A673 (cell line): ENCODE results near the gene HDAC4. TPM values are rescaled to one million over a fixed set of nuclear protein-coding genes. Genes with fewer than 3 reads are reported as not detected.

Experiments used
- BruUV-seq: library from RNA; stranded (reverse); fragments of 400-500 nt; replicated peaks from 2 replicates; lab custom pipeline; 2021; lab: Mats Ljungman, UMichigan
- CTCF ChIA-PET: fragments of 300-600 bp; sonication (Branson Sonifier 250); formaldehyde crosslinking; loops from one replicate; lab custom pipeline; 2022; ENCODE audit warnings: antibody characterized with exemption; lab: Charles Lee
- POLR2A ChIA-PET: fragments of 300-600 bp; sonication (Branson Sonifier 250); formaldehyde crosslinking; loops from one replicate; lab custom pipeline; 2022; ENCODE audit warnings: antibody characterized with exemption; ENCODE audit not compliant: low non-redundant PET; lab: Charles Lee
- DNase-seq: peaks from one replicate; pipeline ENCODE4 v3.0.0-alpha.2; 2015; ENCODE audit warnings: low spot score
- H3K27ac ChIP-seq: fragments of 200-600 bp; sonication (generic); 2 replicates; pipeline ENCODE4 v1.5.1; 2016; ENCODE audit warnings: mixed run types, low read depth, mild to moderate bottlenecking, mixed read lengths, antibody characterized with exemption, low read length; ENCODE audit not compliant: poor library complexity, severe bottlenecking
- H3K27me3 ChIP-seq: fragments of 200-600 bp; sonication (generic); replicated peaks from 2 replicates; pipeline ENCODE4 v1.6.1; 2017; ENCODE audit warnings: mixed run types, low read depth, mild to moderate bottlenecking, mixed read lengths, antibody characterized with exemption, low read length; ENCODE audit not compliant: insufficient read depth, poor library complexity
- H3K36me3 ChIP-seq: fragments of 200-600 bp; sonication (generic); 2 replicates; pipeline ENCODE4 v1.6.1; 2016; ENCODE audit warnings: mixed run types, mild to moderate bottlenecking, mixed read lengths, antibody characterized with exemption, low read length; ENCODE audit not compliant: insufficient read depth, poor library complexity, severe bottlenecking
- H3K4me1 ChIP-seq: fragments of 200-600 bp; sonication (generic); 2 replicates; pipeline ENCODE4 v1.6.1; 2017; ENCODE audit warnings: mixed run types, mild to moderate bottlenecking, mixed read lengths, antibody characterized with exemption, low read length; ENCODE audit not compliant: insufficient read depth, poor library complexity, severe bottlenecking
- H3K4me3 ChIP-seq: fragments of 200-600 bp; sonication (generic); 2 replicates; pipeline ENCODE4 v1.5.1; 2016; ENCODE audit warnings: low read depth, mixed run types, mild to moderate bottlenecking, mixed read lengths, low read length; ENCODE audit not compliant: poor library complexity, severe bottlenecking
- H3K9me3 ChIP-seq: fragments of 200-600 bp; sonication (generic); 2 replicates; pipeline ENCODE4 v1.6.1; 2016; ENCODE audit warnings: mixed run types, low read depth, mild to moderate bottlenecking, mixed read lengths, antibody characterized with exemption, low read length; ENCODE audit not compliant: poor library complexity, severe bottlenecking
- CTCF ChIP-seq: fragments of 300-800, 200-600 bp; sonication (generic); conservative IDR thresholded peaks from 2 replicates; pipeline ENCODE4 v1.5.1; 2017; ENCODE audit warnings: low read depth, mild to moderate bottlenecking, antibody characterized with exemption, low read length, moderate library complexity, mixed read lengths
- EZH2 ChIP-seq: fragments of 200-600 bp; sonication (generic); IDR thresholded peaks from 2 replicates; pipeline ENCODE4 v1.6.1; 2017; ENCODE audit warnings: borderline replicate concordance, low read depth, mild to moderate bottlenecking, mixed read lengths, antibody characterized with exemption, low read length; ENCODE audit not compliant: poor library complexity, severe bottlenecking
- intact Hi-C: fragments of 100-400 bp; cut with micrococcal nuclease; formaldehyde crosslinking; loops from one replicate; pipeline ENCODE4 v1.10.0; 2022; ENCODE audit not compliant: unreplicated experiment
- total RNA-seq: library from RNA; stranded (reverse); gene quantifications from 2 replicates; pipeline ENCODE4 v1.2.3, GENCODE V29; 2021

Gene HDAC4
- total RNA-seq, 1 experiment from 2014 or later = 40.0 TPM

- no TSS peak for BruUV-seq
- no peak for TF ChIP-seq CTCF
- TF ChIP-seq EZH2 = no peak
- no peaks in the 10 kb centered on the region for H3K36me3 ChIP-seq
- peaks cover 6% of the 10 kb centered on the region for H3K4me1 ChIP-seq
- ChIA-PET POLR2A (no interaction called here), CTCF (no interaction called here)
- no peak overlapping the region for H3K27ac ChIP-seq
- DNase-seq = no peak
- intact Hi-C loops = no loop called here
- no peaks in the 10 kb centered on the region for H3K9me3 ChIP-seq
- H3K4me3 ChIP-seq = no peak overlapping the region
- H3K27me3 ChIP-seq = peaks cover 46% of the 10 kb centered on the region
Observed at GRCh38 chr2:239008004-239008403, 392.8 kb downstream of the HDAC4 start.

GRCh38 chr2:239006622-239007285 is 394.1 kb downstream of the HDAC4 start:
- DNase-seq = no peak
- H3K36me3 ChIP-seq = no peaks in the 10 kb centered on the region
- no TSS peak for BruUV-seq
- ChIA-PET POLR2A (no interaction called here), CTCF (no interaction called here)
- TF ChIP-seq CTCF (no peak), EZH2 (no peak)
- intact Hi-C loops = no loop called here
- H3K27ac ChIP-seq = no peak overlapping the region
- H3K27me3 ChIP-seq = peaks cover 49% of the 10 kb centered on the region
- no peak overlapping the region for H3K4me3 ChIP-seq
- no peaks in the 10 kb centered on the region for H3K9me3 ChIP-seq
- peaks cover 6% of the 10 kb centered on the region for H3K4me1 ChIP-seq

GRCh38 chr2:239005586-239005985 is 395.2 kb downstream of the HDAC4 start:
- CTCF ChIA-PET = no interaction called here
- DNase-seq = no peak
- H3K36me3 ChIP-seq = no peaks in the 10 kb centered on the region
- no peak overlapping the region for H3K4me3 ChIP-seq
- no TSS peak for BruUV-seq
- no peak for TF ChIP-seq CTCF
- no peak for TF ChIP-seq EZH2
- H3K9me3 ChIP-seq = no peaks in the 10 kb centered on the region
- H3K27ac ChIP-seq = no peak overlapping the region
- H3K27me3 ChIP-seq = peaks cover 45% of the 10 kb centered on the region
- intact Hi-C loops = no loop called here
- H3K4me1 ChIP-seq = peaks cover 6% of the 10 kb centered on the region
- POLR2A ChIA-PET = no interaction called here
